ENCODE results near the gene COPZ1. TPM values are rescaled to one million over a fixed set of nuclear protein-coding genes. Genes with fewer than 3 reads are reported as not detected.
A peak's percentile ranks its signal among the peaks of the same experiment; 100 is the strongest.

COPZ1 gene
- total and polyA plus RNA-seq, 9 of the 15 experiments (the other 6 are each of a cell fraction or from before 2014, with no cell fraction given), result 137 to 487 (median 233) TPM

GRCh38 chr12:54294152-54294952 lies 30.6 kb upstream of the COPZ1 start (continued):
- TF ChIP-seq ZNF263 (CRISPR knock-in tag; IDR thresholded peaks at IDR 0.05; ENCODE audit: borderline replicate concordance) (0 out of 2 replicates have a peak, but pooled peaks have one; percentile 52), CREB3L1 (IDR thresholded peaks at IDR 0.05; ENCODE audit: borderline replicate concordance, low read depth) (no peak; the same call in 1 of the 2 replicates), ZNF699 (CRISPR knock-in tag; IDR thresholded peaks at IDR 0.05; ENCODE audit: insufficient replicate concordance) (no peak), TRIM25 (IDR thresholded peaks at IDR 0.05; ENCODE audit: borderline replicate concordance) (0 out of 2 replicates have a peak, but pooled peaks have one; percentile 7), RBM34 (IDR thresholded peaks at IDR 0.05; ENCODE audit: borderline replicate concordance, insufficient read depth, low read length) (no peak), PHTF2 (CRISPR knock-in tag; IDR thresholded peaks at IDR 0.05) (no peak), CC2D1A (IDR thresholded peaks at IDR 0.05) (peak; percentile 88), SAFB2 (IDR thresholded peaks at IDR 0.05; ENCODE audit: borderline replicate concordance, low read depth, low read length, severe bottlenecking) (no peak), CHAMP1 (IDR thresholded peaks at IDR 0.05) (no peak), HDGF (IDR thresholded peaks at IDR 0.05) (no peak), ZNF77 (CRISPR knock-in tag; IDR thresholded peaks at IDR 0.05) (no peak), ETS2 (tag; IDR thresholded peaks at IDR 0.05; ENCODE audit: borderline replicate concordance, poor library complexity, severe bottlenecking) (no peak)
